Endothelial cell of umbilical vein (primary cell): Measurements from ENCODE around the gene SEZ6L. TPM values are rescaled to one million over a fixed set of nuclear protein-coding genes. Genes with fewer than 3 reads are reported as not detected.

Experiments
- BruUV-seq: library from RNA; stranded (reverse); fragments of 400-500 nt; replicated peaks from 2 replicates; lab custom pipeline; 2021; lab: Mats Ljungman, UMichigan
- CTCF ChIA-PET: fragments of 300-600, 350-600 bp; sonication (Branson Sonifier 250); formaldehyde crosslinking; loops from one replicate; lab custom pipeline; 2021; ENCODE audit warnings: antibody characterized with exemption, inconsistent platforms; lab: Charles Lee
- POLR2A ChIA-PET: fragments of 300-600, 350-600 bp; sonication (Branson Sonifier 250); formaldehyde crosslinking; loops from one replicate; lab custom pipeline; 2021; ENCODE audit warnings: antibody characterized with exemption, inconsistent platforms; lab: Charles Lee
- DNase-seq: peaks from one replicate; pipeline ENCODE4 v3.0.0-alpha.2; 2011; ENCODE audit warnings: low read depth, low spot score
- FAIRE-seq: peaks from 2 replicates; lab custom pipeline; 2011; peaks lifted over from hg19 to GRCh38; lab: Jason Lieb, UNC
- H2AFZ ChIP-seq: 2 replicates; pipeline ENCODE4 v1.6.0; 2012; ENCODE audit warnings: low read depth, low read length, control low read depth, inconsistent platforms
- H3K27ac ChIP-seq: 2 replicates; pipeline ENCODE4 v1.5.1; 2011; ENCODE audit warnings: low read depth, mild to moderate bottlenecking, control low read depth, low read length, moderate library complexity; ENCODE audit not compliant: insufficient read depth
- H3K27me3 ChIP-seq, 2 experiments: 2 replicates each; pipeline versions ENCODE4 v1.6.0 to v1.6.1; 2011; ENCODE audit warnings: low read length in 2 of 2, mixed read lengths in 1 of 2; ENCODE audit not compliant: control insufficient read depth in 2 of 2, insufficient read depth in 2 of 2
- H3K36me3 ChIP-seq, 2 experiments: 2 replicates in 1 of 2; 3 replicates in 1 of 2; pipeline ENCODE4 v1.5.1; 2011; ENCODE audit warnings: low read length in 2 of 2, mild to moderate bottlenecking in 1 of 2, moderate library complexity in 1 of 2; ENCODE audit not compliant: control insufficient read depth in 2 of 2, insufficient read depth in 2 of 2; ENCODE audit errors: extremely low read depth in 1 of 2
- H3K4me1 ChIP-seq: 3 replicates; pipeline ENCODE4 v1.5.1; 2011; ENCODE audit warnings: mild to moderate bottlenecking, low read length; ENCODE audit not compliant: control insufficient read depth, insufficient read depth; ENCODE audit errors: extremely low read depth
- H3K4me2 ChIP-seq: 2 replicates; pipeline ENCODE4 v1.6.1; 2011; ENCODE audit warnings: low read length, control low read depth, mixed read lengths; ENCODE audit not compliant: insufficient read depth
- H3K4me3 ChIP-seq, 3 experiments: fragments of 200-600 bp in 1 of 3; sonication (generic), shearing (Covaris generic) in 1 of 3; replicated peaks in 1 of 3; 2 replicates each; pipeline ENCODE4 v1.5.1; 2011 to 2016; ENCODE audit warnings: control low read depth in 3 of 3, low read length in 3 of 3, mild to moderate bottlenecking in 2 of 3, inconsistent platforms in 1 of 3, low read depth in 1 of 3, moderate library complexity in 1 of 3; ENCODE audit not compliant: insufficient read depth in 1 of 3
- H3K79me2 ChIP-seq: 2 replicates; pipeline ENCODE4 v1.6.0; 2012; ENCODE audit warnings: low read length, inconsistent platforms; ENCODE audit not compliant: control insufficient read depth, insufficient read depth
- H3K9ac ChIP-seq: replicated peaks from 2 replicates; pipeline ENCODE3; 2011; ENCODE audit warnings: low read length, control low read depth; ENCODE audit not compliant: insufficient read depth; ENCODE audit errors: extremely low read depth
- H3K9me1 ChIP-seq: replicated peaks from 3 replicates; pipeline ENCODE4 v1.6.0; 2011; ENCODE audit warnings: mild to moderate bottlenecking, low read length; ENCODE audit not compliant: control insufficient read depth, insufficient read depth; ENCODE audit errors: extremely low read depth
- H3K9me3 ChIP-seq: replicated peaks from 2 replicates; pipeline ENCODE4 v1.5.1; 2012; ENCODE audit warnings: low read length, inconsistent platforms; ENCODE audit not compliant: control insufficient read depth, insufficient read depth
- H4K20me1 ChIP-seq: replicated peaks from 2 replicates; pipeline ENCODE3; 2011; ENCODE audit warnings: mild to moderate bottlenecking, low read length; ENCODE audit not compliant: control insufficient read depth, insufficient read depth; ENCODE audit errors: extremely low read depth
- CTCF ChIP-seq, 2 donors: IDR thresholded peaks; 1 replicate in 1 of 2; 2 replicates in 1 of 2; pipeline ENCODE4 v1.5.1; 2011; ENCODE audit warnings: low read length in 2 of 2, mild to moderate bottlenecking in 2 of 2, moderate library complexity in 2 of 2, control low read depth in 1 of 2, inconsistent platforms in 1 of 2, low read depth in 1 of 2; ENCODE audit not compliant: insufficient read depth in 1 of 2; ENCODE audit errors: extremely low read depth in 1 of 2
- EZH2 ChIP-seq: IDR thresholded peaks from 2 replicates; pipeline ENCODE4 v1.6.1; 2012; ENCODE audit warnings: borderline replicate concordance, low read depth, mild to moderate bottlenecking, moderate library complexity, low read length, inconsistent platforms; ENCODE audit not compliant: severe bottlenecking
- FOS ChIP-seq: IDR thresholded peaks from 2 replicates; pipeline ENCODE4 v1.6.1; 2011; ENCODE audit warnings: mild to moderate bottlenecking, low read length, moderate library complexity, borderline replicate concordance; ENCODE audit not compliant: insufficient read depth
- GATA2 ChIP-seq: IDR thresholded peaks from 2 replicates; pipeline ENCODE4 v1.7.0; 2011; ENCODE audit warnings: low read depth, mild to moderate bottlenecking, moderate library complexity, mixed read lengths, low read length; ENCODE audit not compliant: insufficient read length, insufficient read depth
- JUN ChIP-seq: IDR thresholded peaks from 2 replicates; pipeline ENCODE4 v1.6.1; 2011; ENCODE audit warnings: borderline replicate concordance, low read depth; ENCODE audit not compliant: insufficient read length, insufficient read depth
- MYC ChIP-seq: IDR thresholded peaks from one replicate; pipeline ENCODE4 v1.6.1; 2011; ENCODE audit warnings: mild to moderate bottlenecking, low read depth, low read length
- POLR2A ChIP-seq: IDR thresholded peaks from 2 replicates; pipeline ENCODE4 v1.6.1; 2012; ENCODE audit warnings: low read depth, mild to moderate bottlenecking, control low read depth, low read length
- POLR2AphosphoS5 ChIP-seq: IDR thresholded peaks from 2 replicates; pipeline ENCODE4 v1.6.1; 2012; ENCODE audit warnings: low read depth, mild to moderate bottlenecking, control low read depth, low read length, moderate library complexity; ENCODE audit not compliant: insufficient read depth
- dilution Hi-C: fragments of 300-500 bp; cut with MboI; formaldehyde crosslinking; loops from one replicate; pipeline ENCODE4 v1.15.0; 2019; ENCODE audit warnings: low sequenced_read_pairs; ENCODE audit not compliant: extremely low pct_ligation_motif_present
- intact Hi-C: fragments of 100-400 bp; cut with micrococcal nuclease; formaldehyde crosslinking; loops from one replicate; pipeline ENCODE4 v1.10.0; 2022
- polyA plus RNA-seq, 4 experiments: library from polyadenylated mRNA; depleted of rRNA in 3 of 4; stranded (reverse) in 3 of 4; unstranded in 1 of 4; fragments of >200 nt; gene quantifications; 2 replicates each; pipeline versions ENCODE4 v1.2.1 to v1.2.3, GENCODE V29; 2011 to 2012; ENCODE audit warnings: missing spikeins in 1 of 4
- total RNA-seq: library from RNA; stranded (reverse); gene quantifications from 2 replicates; pipeline ENCODE4 v1.2.3, GENCODE V29; 2021
- TF ChIP-seq, protein P1 (sequence below): IDR thresholded peaks from 2 replicates; pipeline ENCODE4 v1.6.1; 2011; ENCODE audit not compliant: insufficient read depth, insufficient read length

Gene SEZ6L
- total and polyA plus RNA-seq, 2 donors (not counting 3 experiments of a cell fraction or from before 2014, with no cell fraction given): not detected

DNA sequence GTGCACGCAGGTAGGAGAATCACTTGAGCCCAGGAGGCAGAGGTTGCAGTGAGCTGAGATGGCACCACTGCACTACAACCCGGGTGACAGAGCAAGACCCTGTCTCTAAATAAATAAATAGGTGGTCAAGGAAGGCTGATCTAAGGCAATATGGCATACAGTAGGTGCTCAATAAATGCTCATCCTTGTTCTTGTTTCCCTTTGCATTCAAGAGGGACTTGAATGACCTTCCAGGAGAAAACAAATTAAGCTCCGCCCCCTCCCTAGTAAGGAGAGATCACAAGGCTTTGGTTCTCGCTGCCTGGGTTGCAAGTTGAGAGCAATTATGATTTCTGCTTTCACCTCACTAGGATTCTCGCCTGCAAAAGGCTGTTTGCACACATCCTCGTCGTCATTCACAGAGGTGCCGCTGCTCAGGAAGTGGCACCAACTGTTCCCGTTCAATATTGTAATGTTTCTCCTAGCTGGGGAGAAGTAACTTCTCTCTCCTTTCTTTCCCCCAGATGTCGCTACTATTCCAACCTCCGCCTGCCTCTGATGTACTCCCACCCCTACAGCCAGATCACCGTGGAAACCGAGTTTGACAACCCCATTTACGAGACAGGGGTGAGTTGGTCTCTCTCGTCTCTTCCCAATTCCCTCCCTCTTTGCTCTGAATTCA is 208.0 kb downstream of the SEZ6L start:
- POLR2A ChIA-PET: interaction anchor here (0.5 kb wide), 1 partner anchor 1927 kb away, joined by 4 read pairs; no protein-coding TSS in a partner anchor
- no peak for DNase-seq

DNA sequence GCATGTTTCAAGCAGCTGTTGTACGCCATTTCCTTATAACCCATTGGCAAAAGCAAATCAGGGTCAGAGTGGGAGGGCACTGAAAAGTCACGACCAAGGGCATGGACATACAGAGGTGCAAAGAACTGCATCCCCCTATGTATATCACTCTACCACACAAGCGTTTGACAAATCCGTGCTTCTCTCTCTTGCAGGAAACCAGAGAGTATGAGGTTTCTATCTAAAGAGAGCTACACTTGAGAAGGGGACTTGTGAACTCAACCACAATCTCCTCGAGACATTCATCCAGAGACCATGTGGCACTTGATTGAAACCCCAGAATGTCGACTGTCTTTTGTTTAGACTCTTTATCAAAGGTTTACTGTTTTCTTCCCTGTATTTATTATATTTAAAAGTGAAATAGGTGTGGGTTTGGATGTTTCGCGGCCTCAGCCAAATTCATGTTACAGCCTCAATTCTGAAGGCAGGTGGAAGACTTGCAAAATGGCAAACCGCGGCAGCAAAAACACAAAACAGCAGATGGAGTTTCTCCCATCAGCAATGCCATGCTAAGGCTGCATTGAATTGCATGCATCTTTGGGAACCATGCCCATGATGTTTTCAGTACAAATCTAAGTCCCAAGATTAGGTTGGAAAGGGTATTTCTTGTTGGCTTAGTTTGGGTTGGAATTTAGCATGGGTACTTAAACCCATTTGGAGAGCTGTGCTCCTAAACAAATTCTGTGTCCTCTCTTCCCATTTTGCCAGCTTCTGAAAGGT is 211.0 kb downstream of the SEZ6L start:
- ChIA-PET CTCF (interaction anchor here (4.8 kb wide), 1 partner anchor 13 kb away, joined by 25 read pairs; no protein-coding TSS in a partner anchor), POLR2A (no interaction called here)
- Histone ChIP-seq H4K20me1 (no peaks in the 10 kb centered on the region), H3K4me2 (no peak overlapping the region), H3K4me1 (no peaks in the 10 kb centered on the region), H3K36me3 (no peaks in the 10 kb centered on the region), H2AFZ (no peak overlapping the region), H3K27me3 (peaks cover 13% of the 10 kb centered on the region in 2 experiments), H3K9ac (no peak overlapping the region), H3K4me3 (no peak overlapping the region), H3K79me2 (no peaks in the 10 kb centered on the region), H3K27ac (no peak overlapping the region), H3K9me3 (no peaks in the 10 kb centered on the region), H3K9me1 (no peaks in the 10 kb centered on the region)
- intact Hi-C loops (no loop called here), dilution Hi-C loops (no loop called here)
- no TSS peak for BruUV-seq
- DNase-seq (no peak), FAIRE-seq (no peak)
- TF ChIP-seq GATA2: no peak
- no peak for TF ChIP-seq POLR2A
- TF ChIP-seq, protein P1, sequence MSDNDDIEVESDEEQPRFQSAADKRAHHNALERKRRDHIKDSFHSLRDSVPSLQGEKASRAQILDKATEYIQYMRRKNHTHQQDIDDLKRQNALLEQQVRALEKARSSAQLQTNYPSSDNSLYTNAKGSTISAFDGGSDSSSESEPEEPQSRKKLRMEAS: no peak
- no peak for TF ChIP-seq POLR2AphosphoS5
- no peak for TF ChIP-seq MYC
- no peak for TF ChIP-seq EZH2
- TF ChIP-seq CTCF (IDR thresholded peaks at IDR 0.05; ENCODE audit: extremely low read depth in 1 of 2, insufficient read depth in 1 of 2, low read depth in 1 of 2, low read length in 2 of 2): no peak
- no peak for TF ChIP-seq JUN
- no peak for TF ChIP-seq FOS

More for the DNA sequence above, 208.0 kb downstream of the SEZ6L start:
- H3K4me1 ChIP-seq: no peaks in the 10 kb centered on the region
- no peak overlapping the region for H3K4me3 ChIP-seq
- dilution Hi-C loops (no loop called here), intact Hi-C loops (no loop called here)
- CTCF ChIA-PET: interaction anchor here (0.8 to 1.8 kb wide), 5 partner anchors 10 to 85 kb away, joined by 3 to 7 read pairs (median 4); no protein-coding TSS in a partner anchor
- H3K4me2 ChIP-seq: no peak overlapping the region
- H2AFZ ChIP-seq: no peak overlapping the region
- FAIRE-seq: no peak
- H3K79me2 ChIP-seq: no peaks in the 10 kb centered on the region
- TF ChIP-seq POLR2A: no peak
- no peak for TF ChIP-seq EZH2
- TF ChIP-seq POLR2AphosphoS5: no peak
- TF ChIP-seq GATA2: no peak
- TF ChIP-seq JUN: no peak
- TF ChIP-seq MYC: no peak
- TF ChIP-seq FOS: no peak
- no peaks in the 10 kb centered on the region for H3K9me3 ChIP-seq
- peaks cover 5 to 15% of the 10 kb centered on the region in 2 experiments for H3K27me3 ChIP-seq
- H3K36me3 ChIP-seq: no peaks in the 10 kb centered on the region
- no peaks in the 10 kb centered on the region for H4K20me1 ChIP-seq
- no peak overlapping the region for H3K27ac ChIP-seq
- H3K9ac ChIP-seq: no peak overlapping the region
- no peaks in the 10 kb centered on the region for H3K9me1 ChIP-seq
- BruUV-seq: no TSS peak
